SK-N-DZ (cell line): ENCODE data around the gene CALML4. TPM values are rescaled to one million over a fixed set of nuclear protein-coding genes. Genes with fewer than 3 reads are reported as not detected.
"Not testable (repeated sequence)": the region's sequence is repeated elsewhere in the genome, so short reads cannot be mapped to it uniquely, and the experiment has no call there.

Source experiments
- DNase-seq: peaks from one replicate; pipeline ENCODE4 v3.0.0-alpha.2; 2015; ENCODE audit warnings: low spot score
- polyA plus RNA-seq, 2 experiments: library from polyadenylated mRNA; depleted of rRNA; stranded (reverse); fragments of >200 nt; gene quantifications; 2 replicates each; pipeline ENCODE4 v1.2.3, GENCODE V29; 2014

CALML4 gene, protein sequence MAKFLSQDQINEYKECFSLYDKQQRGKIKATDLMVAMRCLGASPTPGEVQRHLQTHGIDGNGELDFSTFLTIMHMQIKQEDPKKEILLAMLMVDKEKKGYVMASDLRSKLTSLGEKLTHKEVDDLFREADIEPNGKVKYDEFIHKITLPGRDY
- polyA plus RNA-seq (2014; cell fraction: cytosol; rRNA removed), result 7.5 and 12.1 TPM in 2 replicates
- 40.3 and 60.1 TPM in 2 replicates for polyA plus RNA-seq (2014; cell fraction: nucleus; rRNA removed)

GRCh38 chr15:68204776-68205557 lies at the start of gene CALML4:
TSS of gene CALML4 (minus strand) at chr15:68205332. CDS start at chr15:68205247, 85 bp downstream.
- DNase-seq, result no peak

DNA sequence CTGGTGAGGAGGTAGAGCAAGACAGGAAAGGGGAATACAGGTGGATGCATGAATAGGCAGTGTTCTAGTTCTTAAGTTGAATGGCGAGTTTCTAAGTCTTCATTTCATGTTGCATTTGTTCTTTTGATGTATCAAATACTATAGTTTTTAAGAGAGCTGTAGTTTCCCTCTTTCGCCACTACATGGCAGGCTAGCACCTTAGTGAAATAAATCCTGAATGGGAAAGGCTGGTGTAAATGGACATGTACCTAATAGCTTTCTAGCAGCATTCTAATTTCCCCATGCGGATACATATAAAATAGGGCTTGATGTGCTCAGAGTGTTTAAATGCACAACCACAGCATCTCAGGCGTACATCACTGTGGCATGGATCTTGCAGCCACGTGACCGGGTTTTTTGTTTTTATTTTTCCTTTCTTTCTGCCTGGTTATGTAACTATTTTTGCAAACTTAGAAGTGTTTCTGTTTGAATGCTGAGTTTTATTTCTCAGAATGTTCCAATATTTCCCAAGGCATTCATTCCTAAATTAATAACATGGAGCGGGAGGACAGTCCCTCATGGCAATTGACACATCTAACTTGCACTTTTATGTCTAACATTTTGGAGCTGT lies 47.9 kb upstream of the CALML4 start:
- DNase-seq, result peak; percentile 75

GRCh38 chr15:68249058-68249713 lies 44.1 kb upstream of the CALML4 start:
- no peak for DNase-seq

DNA sequence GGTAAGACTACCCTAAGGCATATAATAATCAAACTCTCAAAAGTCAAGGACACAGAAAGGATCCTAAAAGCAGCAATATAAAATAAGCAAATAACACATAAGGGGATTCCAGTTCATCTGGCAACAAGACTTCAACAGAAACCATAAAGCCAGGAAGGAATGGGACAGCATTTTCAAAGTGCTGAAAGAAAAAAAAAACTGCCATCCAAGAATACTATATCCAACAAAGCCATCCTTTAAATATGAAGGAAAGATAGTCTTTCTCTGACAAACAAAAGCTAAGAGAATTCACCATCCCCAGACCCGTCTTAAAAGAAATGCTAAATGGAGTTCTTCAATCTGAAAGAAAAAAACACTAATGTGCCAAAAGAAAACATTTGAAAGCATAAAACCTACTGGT lies 39.1 kb upstream of the CALML4 start:
- DNase-seq, result no peak

- DNase-seq, result no peak
Measured at GRCh38 chr15:68241088-68241935, 36.2 kb upstream of the CALML4 start.

DNA sequence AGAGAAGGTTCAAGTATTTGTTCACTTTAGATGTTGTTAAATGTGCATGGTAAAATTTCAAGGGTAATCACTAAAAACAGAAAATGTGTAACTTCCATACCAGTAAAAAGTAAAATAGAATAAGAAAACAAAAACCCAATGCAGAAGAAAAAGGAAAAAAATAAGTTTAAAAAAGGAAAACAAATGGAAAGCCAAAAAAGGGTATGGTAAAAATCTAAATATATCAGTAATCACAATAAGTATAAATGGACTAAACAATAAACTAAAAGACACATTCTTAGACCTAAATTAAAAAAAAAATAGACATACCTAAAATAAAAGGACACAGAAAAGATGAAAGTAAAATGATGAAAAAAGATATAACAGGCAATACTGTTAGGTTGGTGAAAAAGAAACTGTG lies 33.9 kb upstream of the CALML4 start:
- DNase-seq, result no peak

DNA sequence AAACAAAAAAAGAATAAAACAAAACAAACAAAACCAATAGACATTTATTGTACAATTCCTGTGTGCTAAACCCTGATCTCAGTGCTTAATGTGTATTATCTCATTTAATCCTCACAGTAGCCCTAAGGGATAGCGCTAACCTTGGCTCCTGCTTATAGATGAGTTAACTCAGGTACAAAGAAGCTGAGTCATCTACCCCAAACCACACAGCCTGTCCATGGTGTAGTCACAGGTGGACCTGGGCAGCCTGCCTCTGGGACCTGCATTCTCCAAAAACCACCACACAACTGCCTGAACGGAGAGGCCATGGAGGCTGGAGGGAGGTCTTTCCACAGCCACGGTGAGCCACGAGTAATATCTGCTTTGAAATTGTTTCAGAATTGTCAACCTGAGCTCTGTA lies 29.9 kb upstream of the CALML4 start:
- no peak for DNase-seq

DNA sequence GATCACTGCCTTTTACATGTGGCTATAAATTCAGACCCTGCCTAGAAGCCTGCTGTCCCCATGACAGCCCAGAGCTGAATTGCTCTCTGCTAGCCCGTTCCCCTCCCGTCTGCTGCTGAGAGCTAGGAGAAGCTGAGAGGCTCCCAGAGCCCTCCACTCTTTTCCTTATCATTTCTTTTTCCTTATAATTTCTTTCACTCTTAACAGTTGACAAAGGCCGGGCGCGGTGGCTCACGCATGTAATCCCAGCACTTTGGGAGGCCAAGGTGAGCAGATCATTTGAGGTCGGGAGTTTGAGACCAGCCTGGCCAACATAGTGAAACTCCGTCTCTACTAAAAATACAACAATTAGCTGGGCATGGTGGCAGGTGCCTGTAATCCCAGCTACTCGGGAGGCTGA lies 29.4 kb upstream of the CALML4 start:
- DNase-seq, result not testable (repeated sequence)

GRCh38 chr15:68234060-68234459 lies 28.9 kb upstream of the CALML4 start:
- DNase-seq, result peak; percentile 73

DNA sequence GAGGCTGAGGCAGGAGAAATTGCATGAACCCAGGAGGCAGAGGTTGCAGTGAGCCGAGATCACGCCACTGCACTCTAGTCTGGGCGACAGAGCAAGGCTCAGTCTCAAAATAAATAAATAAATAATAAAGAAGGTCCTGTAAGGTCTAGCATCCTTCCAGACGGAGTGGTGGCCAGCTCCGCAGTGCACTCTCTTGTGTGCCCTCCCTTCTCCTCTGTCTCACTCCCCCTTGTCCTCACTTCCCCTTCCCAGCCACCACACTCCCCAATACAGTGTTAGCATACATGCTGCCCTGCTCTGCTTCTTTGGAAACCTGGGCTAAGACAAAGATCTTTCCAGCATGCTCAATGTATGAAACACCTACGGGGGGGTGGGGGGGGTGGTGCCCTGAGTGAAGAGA lies 27.8 kb upstream of the CALML4 start:
- DNase-seq, result no peak

- no peak for DNase-seq
Measured at GRCh38 chr15:68232449-68232848, 27.3 kb upstream of the CALML4 start.

- DNase-seq, result peak; percentile 93
Measured at GRCh38 chr15:68231102-68231818, 26.1 kb upstream of the CALML4 start.

GRCh38 chr15:68230157-68231100 lies 25.3 kb upstream of the CALML4 start:
- peak; percentile 71 for DNase-seq

DNA sequence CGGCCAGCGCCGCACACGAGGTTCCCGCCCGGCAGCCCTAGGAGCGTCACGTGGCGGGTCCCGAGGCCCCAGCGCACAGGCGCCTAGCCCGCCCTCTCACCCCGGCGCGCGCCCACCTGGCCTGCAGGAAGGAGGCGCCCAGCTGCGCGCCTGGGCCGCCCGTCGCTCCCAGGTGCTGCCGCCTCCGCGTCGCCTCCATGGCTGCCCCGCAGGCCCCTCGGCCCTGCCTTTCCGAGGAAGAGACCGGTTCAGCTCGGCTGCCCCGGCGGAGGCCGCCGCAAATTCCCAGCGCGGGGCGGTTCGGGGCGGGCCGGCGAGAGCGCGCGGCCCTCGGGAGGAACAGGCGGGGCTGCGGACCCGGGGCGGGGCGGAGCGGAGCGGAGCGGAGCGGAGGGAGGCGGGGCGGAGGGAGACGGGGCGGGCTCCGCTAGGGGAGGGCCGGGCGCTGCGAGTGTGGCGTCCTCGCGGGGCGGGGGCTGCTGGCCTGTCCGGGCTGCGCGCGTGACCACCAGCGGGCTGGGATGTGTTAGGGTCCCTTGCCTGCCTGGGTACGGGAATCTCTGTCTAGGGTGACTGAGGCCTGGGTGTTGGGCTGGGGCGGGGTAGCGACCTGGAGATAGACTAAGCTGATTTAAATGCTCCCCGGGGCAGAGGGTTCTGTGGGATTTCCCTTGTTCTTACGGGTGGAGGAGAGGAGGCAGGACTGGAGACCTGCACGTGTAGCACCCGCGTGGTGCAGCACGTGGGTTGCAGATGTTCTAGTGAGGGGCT lies 24.4 kb upstream of the CALML4 start, which contains the start of gene CLN6:
Gene CLN6 (minus strand): TSS at position 343 of the 771 bp plus-strand sequence. CDS start 144 bp downstream, at position 199.
- DNase-seq, result peak; percentile 87

DNA sequence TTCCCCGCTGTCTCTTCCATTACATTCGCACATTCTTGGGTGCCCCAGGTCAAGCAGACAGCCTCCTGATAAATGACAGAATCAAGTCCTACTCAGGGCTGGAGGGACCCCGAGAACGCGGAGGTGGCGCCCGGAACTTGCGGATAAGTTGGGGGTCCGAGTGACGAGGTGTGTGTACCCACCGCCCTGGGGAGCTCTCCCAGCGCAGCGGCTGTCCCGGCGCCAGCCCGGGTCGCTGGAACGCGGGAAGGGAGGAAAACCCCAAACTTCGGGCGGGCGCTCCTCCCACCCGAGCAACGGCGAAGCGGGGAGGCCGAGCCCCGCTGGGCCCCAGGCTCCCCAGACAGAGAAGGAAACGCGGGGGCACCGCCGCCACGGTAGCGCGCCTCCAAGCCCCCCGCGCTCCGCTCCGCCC lies 23.8 kb upstream of the CALML4 start:
- DNase-seq, result no peak

DNA sequence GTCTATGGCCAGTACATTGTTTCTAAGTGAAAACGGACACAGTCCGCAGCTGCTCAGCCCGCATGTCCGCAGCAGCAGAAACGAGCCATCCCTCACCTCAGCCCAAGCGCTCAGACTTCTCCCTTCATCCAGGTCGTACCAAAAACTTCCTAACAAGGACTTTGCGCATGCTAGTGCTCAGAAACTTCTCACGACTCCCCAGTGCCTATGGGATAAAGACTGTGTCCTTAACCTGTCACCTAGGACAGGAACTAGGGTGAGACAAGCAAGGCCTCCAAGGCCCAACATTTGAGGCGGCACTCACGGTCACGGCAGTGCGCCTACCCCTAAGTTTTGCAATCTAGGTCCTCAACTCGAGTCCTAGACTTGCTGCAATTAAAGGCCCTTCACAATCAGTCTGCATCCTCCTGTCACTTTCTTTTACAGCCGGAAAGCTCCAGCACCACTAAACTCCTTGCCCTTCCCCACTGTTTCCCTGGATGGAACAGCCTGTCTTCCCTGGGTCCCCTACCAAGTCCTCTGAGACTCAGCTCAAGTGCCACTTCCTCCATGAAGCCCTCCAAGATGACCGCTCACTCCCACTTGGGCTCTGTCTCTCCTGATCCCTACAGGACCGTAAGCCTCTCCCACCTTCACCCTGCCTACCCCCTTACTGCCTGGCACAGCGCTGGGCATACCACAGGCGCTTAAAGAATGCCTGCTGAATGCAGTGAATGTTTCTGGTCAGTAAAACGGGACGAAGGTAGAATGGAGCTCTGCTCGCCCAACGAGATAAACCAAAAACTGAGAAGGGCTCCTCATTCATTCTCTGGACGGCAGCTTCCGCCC lies 23.2 kb upstream of the CALML4 start:
- DNase-seq, result peak; percentile 37

DNA sequence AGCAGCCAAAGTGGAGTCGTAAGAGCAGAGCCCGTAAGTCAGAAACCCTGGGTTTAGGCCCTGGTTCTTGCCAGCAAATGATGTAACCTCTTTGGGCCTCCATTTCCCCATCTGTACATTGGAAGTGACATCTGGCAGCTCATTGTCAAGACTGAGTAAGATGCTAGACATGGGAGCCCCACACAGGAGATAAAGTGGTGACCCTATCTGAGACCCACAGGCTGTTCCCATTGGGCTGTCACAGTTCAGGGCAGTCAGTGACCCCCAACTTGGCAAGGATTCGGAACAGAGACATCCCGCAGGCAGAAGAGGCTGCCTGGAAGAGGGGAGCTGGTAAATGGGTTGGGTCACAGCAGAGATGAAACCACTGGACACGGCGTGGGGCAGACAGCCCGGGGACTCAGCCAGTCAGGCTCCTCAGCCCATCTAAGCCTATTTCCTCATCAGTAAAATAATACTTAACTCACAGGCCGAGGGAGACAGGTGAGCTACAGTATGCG lies 22.6 kb upstream of the CALML4 start:
- DNase-seq, result no peak
